ENCODE measurements around the gene ARHGEF37.

Gene ARHGEF37

GRCh38 chr5:149627070-149627469 lies 45.8 kb downstream of the ARHGEF37 start:
- 96% methylated on average over 12 of the region's 12 CpGs for WGBS
- no peak overlapping the region for H2AFZ ChIP-seq (ENCODE audit: low read depth, low read length)
- peaks cover 0 to 19% of the 10 kb centered on the region in 2 experiments for H3K27me3 ChIP-seq (ENCODE audit: control insufficient read depth in 1 of 2, insufficient read depth in 1 of 2, low read length in 2 of 2)
- H3K23ac ChIP-seq (ENCODE audit: low read length in 2 of 2) = no peak overlapping the region
- H3K4me1 ChIP-seq (ENCODE audit: control insufficient read depth, insufficient read depth, low read depth, low read length) = peaks cover 13% of the 10 kb centered on the region
- no peak overlapping the region for H3K9ac ChIP-seq (ENCODE audit: low read length)
- no peak overlapping the region for H2BK120ac ChIP-seq (ENCODE audit: low read depth, low read length)
- H3K18ac ChIP-seq (ENCODE audit: low read depth in 1 of 2, low read length in 2 of 2) = no peak overlapping the region
- H2BK12ac ChIP-seq (ENCODE audit: low read length in 2 of 2) = no peak overlapping the region
- H3K4me3 ChIP-seq (ENCODE audit: insufficient read depth in 1 of 2, low read depth in 1 of 2, low read length in 2 of 2) = no peak overlapping the region
- no peak overlapping the region for H3K4ac ChIP-seq (ENCODE audit: low read depth in 1 of 2, low read length in 2 of 2)
- H4K8ac ChIP-seq (ENCODE audit: low read length) = no peak overlapping the region
- H3K4me2 ChIP-seq (ENCODE audit: low read length, poor library complexity, severe bottlenecking) = no peak overlapping the region
- H3K27ac ChIP-seq (ENCODE audit: low read length, poor library complexity, severe bottlenecking) = no peak overlapping the region
- no peak for DNase-seq
- H2BK15ac ChIP-seq (ENCODE audit: low read depth, poor library complexity, severe bottlenecking) = no peak overlapping the region
- H3K9me3 ChIP-seq (ENCODE audit: control insufficient read depth, low read length) = no peaks in the 10 kb centered on the region
- H2BK5ac ChIP-seq (ENCODE audit: low read depth, low read length, poor library complexity, severe bottlenecking) = no peak overlapping the region
- H4K91ac ChIP-seq (ENCODE audit: low read length) = no peak overlapping the region
- H2AK5ac ChIP-seq (ENCODE audit: low read length, severe bottlenecking) = no peak overlapping the region
- peaks cover 0 to 45% of the 10 kb centered on the region in 2 experiments for H3K36me3 ChIP-seq (ENCODE audit: control insufficient read depth in 1 of 2, insufficient read depth in 2 of 2, low read depth in 1 of 2, low read length in 2 of 2)
- H3K79me1 ChIP-seq (replicated peaks; ENCODE audit: low read length, poor library complexity, severe bottlenecking) = no peaks in the 10 kb centered on the region
- H3K14ac ChIP-seq (ENCODE audit: low read length in 2 of 2) = no peak overlapping the region

- Histone ChIP-seq H2AFZ (ENCODE audit: low read depth, low read length) (no peak overlapping the region), H3K79me1 (replicated peaks; ENCODE audit: low read length, poor library complexity, severe bottlenecking) (no peaks in the 10 kb centered on the region), H3K27ac (ENCODE audit: low read length, poor library complexity, severe bottlenecking) (no peak overlapping the region), H3K27me3 (ENCODE audit: control insufficient read depth in 1 of 2, insufficient read depth in 1 of 2, low read length in 2 of 2) (peaks cover 0 to 15% of the 10 kb centered on the region in 2 experiments), H3K36me3 (ENCODE audit: control insufficient read depth in 1 of 2, insufficient read depth in 2 of 2, low read depth in 1 of 2, low read length in 2 of 2) (peaks cover 0 to 40% of the 10 kb centered on the region in 2 experiments), H2BK12ac (ENCODE audit: low read length in 2 of 2) (no peak overlapping the region), H2BK5ac (ENCODE audit: low read depth, low read length, poor library complexity, severe bottlenecking) (no peak overlapping the region), H3K14ac (ENCODE audit: low read length in 2 of 2) (no peak overlapping the region), H4K91ac (ENCODE audit: low read length) (no peak overlapping the region), H3K23ac (ENCODE audit: low read length in 2 of 2) (no peak overlapping the region), H3K18ac (ENCODE audit: low read depth in 1 of 2, low read length in 2 of 2) (no peak overlapping the region), H3K4me2 (ENCODE audit: low read length, poor library complexity, severe bottlenecking) (no peak overlapping the region), H2BK120ac (ENCODE audit: low read depth, low read length) (no peak overlapping the region), H3K9ac (ENCODE audit: low read length) (no peak overlapping the region), H3K4me1 (ENCODE audit: control insufficient read depth, insufficient read depth, low read depth, low read length) (peaks cover 25% of the 10 kb centered on the region), H2BK15ac (ENCODE audit: low read depth, poor library complexity, severe bottlenecking) (no peak overlapping the region), H3K4me3 (ENCODE audit: insufficient read depth in 1 of 2, low read depth in 1 of 2, low read length in 2 of 2) (no peak overlapping the region), H3K9me3 (ENCODE audit: control insufficient read depth, low read length) (no peaks in the 10 kb centered on the region), H3K4ac (ENCODE audit: low read depth in 1 of 2, low read length in 2 of 2) (no peak overlapping the region), H2AK5ac (ENCODE audit: low read length, severe bottlenecking) (no peak overlapping the region), H4K8ac (ENCODE audit: low read length) (no peak overlapping the region)
- 90% methylated on average over 6 of the region's 6 CpGs for WGBS
- DNase-seq = no peak
Observed at GRCh38 chr5:149628221-149628620, 46.9 kb downstream of the ARHGEF37 start.

DNA sequence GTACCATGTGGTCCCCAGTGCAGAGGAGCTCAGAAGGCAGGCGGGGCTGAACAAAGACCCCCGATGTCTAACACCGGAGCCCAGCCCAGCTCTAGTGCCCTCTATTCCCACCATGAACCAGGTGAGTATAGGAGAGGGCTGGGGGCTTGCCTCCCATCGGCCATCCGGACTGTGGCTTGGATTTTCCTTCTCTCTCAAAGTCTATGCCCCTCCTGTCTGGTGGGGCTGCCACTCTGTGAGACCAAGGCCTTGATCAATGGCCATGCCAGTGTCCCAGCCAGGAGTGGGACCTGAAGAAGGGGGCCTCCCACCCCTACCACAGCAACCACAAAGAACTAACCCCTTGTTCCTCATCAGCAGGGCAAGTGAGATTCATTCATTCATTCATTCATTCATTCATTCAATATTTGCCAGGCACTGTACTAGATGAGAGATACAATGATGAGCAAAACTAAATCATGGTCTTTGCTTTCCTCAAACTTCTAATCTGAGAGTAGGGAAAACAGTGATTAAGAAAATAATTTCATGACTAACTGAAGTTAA lies 47.6 kb downstream of the ARHGEF37 start:
- Histone ChIP-seq H3K4me2 (ENCODE audit: low read length, poor library complexity, severe bottlenecking) (no peak overlapping the region), H3K4me1 (ENCODE audit: control insufficient read depth, insufficient read depth, low read depth, low read length) (peaks cover 28% of the 10 kb centered on the region), H2AK5ac (ENCODE audit: low read length, severe bottlenecking) (no peak overlapping the region), H3K36me3 (ENCODE audit: control insufficient read depth in 1 of 2, insufficient read depth in 2 of 2, low read depth in 1 of 2, low read length in 2 of 2) (peaks cover 0 to 33% of the 10 kb centered on the region in 2 experiments), H3K9me3 (ENCODE audit: control insufficient read depth, low read length) (no peaks in the 10 kb centered on the region), H3K18ac (ENCODE audit: low read depth in 1 of 2, low read length in 2 of 2) (no peak overlapping the region), H3K9ac (ENCODE audit: low read length) (no peak overlapping the region), H2BK5ac (ENCODE audit: low read depth, low read length, poor library complexity, severe bottlenecking) (no peak overlapping the region), H3K79me1 (replicated peaks; ENCODE audit: low read length, poor library complexity, severe bottlenecking) (no peaks in the 10 kb centered on the region), H3K23ac (ENCODE audit: low read length in 2 of 2) (no peak overlapping the region), H3K14ac (ENCODE audit: low read length in 2 of 2) (no peak overlapping the region), H2BK120ac (ENCODE audit: low read depth, low read length) (no peak overlapping the region), H4K8ac (ENCODE audit: low read length) (no peak overlapping the region), H2BK15ac (ENCODE audit: low read depth, poor library complexity, severe bottlenecking) (no peak overlapping the region), H3K4me3 (ENCODE audit: insufficient read depth in 1 of 2, low read depth in 1 of 2, low read length in 2 of 2) (no peak overlapping the region), H3K27ac (ENCODE audit: low read length, poor library complexity, severe bottlenecking) (no peak overlapping the region), H3K27me3 (ENCODE audit: control insufficient read depth in 1 of 2, insufficient read depth in 1 of 2, low read length in 2 of 2) (peaks cover 0 to 15% of the 10 kb centered on the region in 2 experiments), H2AFZ (ENCODE audit: low read depth, low read length) (no peak overlapping the region), H3K4ac (ENCODE audit: low read depth in 1 of 2, low read length in 2 of 2) (no peak overlapping the region), H2BK12ac (ENCODE audit: low read length in 2 of 2) (no peak overlapping the region), H4K91ac (ENCODE audit: low read length) (no peak overlapping the region)
- WGBS = 97% methylated on average over 4 of the region's 5 CpGs
- no peak for DNase-seq

DNA sequence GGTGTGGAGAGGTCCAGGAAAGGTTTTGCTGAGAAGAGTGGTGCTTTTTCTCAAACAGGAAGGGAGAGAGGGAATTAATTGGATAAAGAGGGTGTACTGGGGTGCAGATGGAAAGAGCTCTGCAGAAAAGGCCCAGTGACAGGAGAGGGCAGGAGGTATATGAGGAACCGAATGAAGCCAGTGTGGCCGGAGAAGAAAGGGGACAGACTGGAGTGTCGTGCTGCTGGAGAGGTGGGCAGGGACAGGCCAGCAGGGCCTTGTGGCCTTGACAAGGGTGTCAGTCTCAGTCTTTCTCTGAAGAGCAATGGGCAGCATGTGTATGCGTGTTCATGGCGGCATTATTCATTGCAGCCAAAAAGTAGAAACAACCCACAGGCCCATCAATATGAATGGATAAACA lies 48.1 kb downstream of the ARHGEF37 start:
- no peak overlapping the region for H2AFZ ChIP-seq (ENCODE audit: low read depth, low read length)
- no peak overlapping the region for H3K4ac ChIP-seq (ENCODE audit: low read depth in 1 of 2, low read length in 2 of 2)
- H3K27ac ChIP-seq (ENCODE audit: low read length, poor library complexity, severe bottlenecking) = no peak overlapping the region
- H2AK5ac ChIP-seq (ENCODE audit: low read length, severe bottlenecking) = no peak overlapping the region
- no peak overlapping the region for H3K14ac ChIP-seq (ENCODE audit: low read length in 2 of 2)
- no peak overlapping the region for H4K91ac ChIP-seq (ENCODE audit: low read length)
- H3K9me3 ChIP-seq (ENCODE audit: control insufficient read depth, low read length) = no peaks in the 10 kb centered on the region
- peaks cover 30% of the 10 kb centered on the region for H3K4me1 ChIP-seq (ENCODE audit: control insufficient read depth, insufficient read depth, low read depth, low read length)
- H3K27me3 ChIP-seq (ENCODE audit: control insufficient read depth in 1 of 2, insufficient read depth in 1 of 2, low read length in 2 of 2) = peaks cover 0 to 15% of the 10 kb centered on the region in 2 experiments
- no peak overlapping the region for H2BK15ac ChIP-seq (ENCODE audit: low read depth, poor library complexity, severe bottlenecking)
- H3K79me1 ChIP-seq (replicated peaks; ENCODE audit: low read length, poor library complexity, severe bottlenecking) = no peaks in the 10 kb centered on the region
- H3K4me2 ChIP-seq (ENCODE audit: low read length, poor library complexity, severe bottlenecking) = no peak overlapping the region
- no peak overlapping the region for H3K4me3 ChIP-seq (ENCODE audit: insufficient read depth in 1 of 2, low read depth in 1 of 2, low read length in 2 of 2)
- no peak overlapping the region for H3K9ac ChIP-seq (ENCODE audit: low read length)
- no peak overlapping the region for H2BK12ac ChIP-seq (ENCODE audit: low read length in 2 of 2)
- H3K36me3 ChIP-seq (ENCODE audit: control insufficient read depth in 1 of 2, insufficient read depth in 2 of 2, low read depth in 1 of 2, low read length in 2 of 2) = peaks cover 0 to 31% of the 10 kb centered on the region in 2 experiments
- 100% methylated on average over 5 of the region's 5 CpGs for WGBS
- H4K8ac ChIP-seq (ENCODE audit: low read length) = no peak overlapping the region
- H2BK120ac ChIP-seq (ENCODE audit: low read depth, low read length) = no peak overlapping the region
- no peak overlapping the region for H2BK5ac ChIP-seq (ENCODE audit: low read depth, low read length, poor library complexity, severe bottlenecking)
- no peak overlapping the region for H3K23ac ChIP-seq (ENCODE audit: low read length in 2 of 2)
- DNase-seq = no peak
- H3K18ac ChIP-seq (ENCODE audit: low read depth in 1 of 2, low read length in 2 of 2) = no peak overlapping the region

Data from mesenchymal stem cell (in vitro differentiated cells and primary cell).